ENCODE measurements around the gene FBXO21. TPM values are rescaled to one million over a fixed set of nuclear protein-coding genes. Genes with fewer than 3 reads are reported as not detected.
A peak's percentile ranks its signal among the peaks of the same experiment; 100 is the strongest.

Gene FBXO21
- total RNA-seq, 1 experiment from 2014 or later, result 57.5 TPM

DNA sequence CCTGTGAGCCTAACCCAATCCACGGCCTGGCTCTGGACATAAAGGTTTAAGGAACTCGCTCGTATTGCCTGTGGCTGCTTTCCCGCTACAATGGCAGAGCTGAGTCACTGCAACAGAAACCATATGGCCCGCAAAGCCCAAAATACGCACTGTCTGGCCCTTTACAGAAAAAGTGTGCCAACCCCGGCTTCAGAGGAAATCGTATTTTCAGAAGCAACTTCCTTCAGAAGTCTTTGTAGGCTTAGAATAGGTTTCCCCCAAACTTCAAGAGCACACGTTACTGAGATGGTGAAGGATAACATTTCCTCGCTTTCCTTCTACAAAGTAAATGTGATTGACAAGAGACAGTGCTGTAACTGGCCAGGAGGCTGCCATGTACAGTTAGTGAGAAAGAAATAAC, 56.2 kb downstream of the FBXO21 start:
- CTCF ChIA-PET, result no interaction called here
- intact Hi-C loops (cut with micrococcal nuclease; ENCODE audit: unreplicated experiment), result loop anchor here (10.0 kb wide), 1 partner anchor 429 kb away; no protein-coding TSS in a partner anchor
- Mint-ChIP-seq H3K4me3 (ENCODE audit: low read depth, unreplicated experiment) (no peak overlapping the region), H3K27ac (ENCODE audit: unreplicated experiment) (no peak overlapping the region), H3K27me3 (ENCODE audit: unreplicated experiment) (no peaks in the 10 kb centered on the region), H3K9me3 (ENCODE audit: low read depth, unreplicated experiment) (no peaks in the 10 kb centered on the region), H3K36me3 (ENCODE audit: insufficient read depth, unreplicated experiment) (peaks cover 3% of the 10 kb centered on the region), H3K4me1 (ENCODE audit: low read depth, unreplicated experiment) (no peaks in the 10 kb centered on the region)
- TF ChIP-seq, protein P1, sequence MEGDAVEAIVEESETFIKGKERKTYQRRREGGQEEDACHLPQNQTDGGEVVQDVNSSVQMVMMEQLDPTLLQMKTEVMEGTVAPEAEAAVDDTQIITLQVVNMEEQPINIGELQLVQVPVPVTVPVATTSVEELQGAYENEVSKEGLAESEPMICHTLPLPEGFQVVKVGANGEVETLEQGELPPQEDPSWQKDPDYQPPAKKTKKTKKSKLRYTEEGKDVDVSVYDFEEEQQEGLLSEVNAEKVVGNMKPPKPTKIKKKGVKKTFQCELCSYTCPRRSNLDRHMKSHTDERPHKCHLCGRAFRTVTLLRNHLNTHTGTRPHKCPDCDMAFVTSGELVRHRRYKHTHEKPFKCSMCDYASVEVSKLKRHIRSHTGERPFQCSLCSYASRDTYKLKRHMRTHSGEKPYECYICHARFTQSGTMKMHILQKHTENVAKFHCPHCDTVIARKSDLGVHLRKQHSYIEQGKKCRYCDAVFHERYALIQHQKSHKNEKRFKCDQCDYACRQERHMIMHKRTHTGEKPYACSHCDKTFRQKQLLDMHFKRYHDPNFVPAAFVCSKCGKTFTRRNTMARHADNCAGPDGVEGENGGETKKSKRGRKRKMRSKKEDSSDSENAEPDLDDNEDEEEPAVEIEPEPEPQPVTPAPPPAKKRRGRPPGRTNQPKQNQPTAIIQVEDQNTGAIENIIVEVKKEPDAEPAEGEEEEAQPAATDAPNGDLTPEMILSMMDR (IDR thresholded peaks at IDR 0.05; ENCODE audit: unreplicated experiment), result no peak
- DNase-seq, result no peak
- BruUV-seq (replicated peaks), result no TSS peak

DNA sequence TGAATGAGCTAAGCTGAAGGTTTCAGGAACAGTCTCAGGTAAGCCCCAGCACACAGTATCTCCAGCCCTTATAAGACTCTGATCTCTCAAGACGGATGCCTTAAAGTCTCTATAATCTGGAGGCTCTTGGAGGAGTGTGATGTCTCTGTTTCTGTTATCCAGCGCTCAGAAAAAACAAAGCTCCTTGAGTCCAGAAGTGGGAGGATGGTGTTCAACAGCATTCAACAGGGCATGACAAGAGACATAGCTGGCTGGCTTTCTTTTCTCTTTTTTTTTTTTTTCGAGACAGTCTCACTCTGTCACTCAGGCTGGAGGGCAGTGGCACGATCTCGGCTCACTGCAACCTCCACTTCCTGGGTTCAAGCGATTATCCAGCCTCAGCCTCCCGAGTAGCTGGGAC, 59.5 kb downstream of the FBXO21 start:
- no peak overlapping the region for H3K4me3 Mint-ChIP-seq (ENCODE audit: low read depth, unreplicated experiment)
- DNase-seq, result no peak
- TF ChIP-seq, protein P1 (IDR thresholded peaks at IDR 0.05; ENCODE audit: unreplicated experiment), result no peak
- peaks cover 2% of the 10 kb centered on the region for H3K4me1 Mint-ChIP-seq (ENCODE audit: low read depth, unreplicated experiment)
- H3K9me3 Mint-ChIP-seq (ENCODE audit: low read depth, unreplicated experiment), result peaks cover 6% of the 10 kb centered on the region
- H3K27me3 Mint-ChIP-seq (ENCODE audit: unreplicated experiment), result no peaks in the 10 kb centered on the region
- intact Hi-C loops (cut with micrococcal nuclease; ENCODE audit: unreplicated experiment), result loop anchor here (10.0 kb wide), 1 partner anchor 426 kb away; no protein-coding TSS in a partner anchor
- CTCF ChIA-PET, result interaction anchor here (0.5 to 2.0 kb wide), 5 partner anchors 12 to 1022 kb away, joined by 3 to 8 read pairs (median 3); no protein-coding TSS in a partner anchor
- no peak overlapping the region for H3K27ac Mint-ChIP-seq (ENCODE audit: unreplicated experiment)
- BruUV-seq (replicated peaks), result no TSS peak
- H3K36me3 Mint-ChIP-seq (ENCODE audit: insufficient read depth, unreplicated experiment), result no peaks in the 10 kb centered on the region

DNA sequence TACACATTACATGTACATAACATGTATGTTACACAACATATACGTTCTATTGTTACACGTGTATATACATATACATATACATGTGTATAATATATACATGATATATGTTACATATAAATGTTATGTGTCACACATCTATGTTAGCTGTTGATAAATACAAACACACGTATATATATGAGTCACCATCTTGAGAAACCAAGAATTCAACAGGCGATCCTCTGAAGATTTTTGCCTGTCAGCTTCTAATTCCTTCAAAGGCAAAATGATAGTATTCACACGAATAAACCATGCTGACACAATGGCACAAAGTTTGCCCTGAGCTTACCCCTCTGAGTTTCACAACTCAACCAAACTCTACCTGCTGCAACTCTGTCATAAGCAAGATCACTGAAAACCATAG, 60.9 kb downstream of the FBXO21 start:
- intact Hi-C loops (cut with micrococcal nuclease; ENCODE audit: unreplicated experiment), result no loop called here
- no peak overlapping the region for H3K27ac Mint-ChIP-seq (ENCODE audit: unreplicated experiment)
- DNase-seq, result no peak
- no TSS peak for BruUV-seq (replicated peaks)
- TF ChIP-seq, protein P1 (IDR thresholded peaks at IDR 0.05; ENCODE audit: unreplicated experiment), result no peak
- H3K9me3 Mint-ChIP-seq (ENCODE audit: low read depth, unreplicated experiment), result peaks cover 6% of the 10 kb centered on the region
- H3K4me1 Mint-ChIP-seq (ENCODE audit: low read depth, unreplicated experiment), result peaks cover 16% of the 10 kb centered on the region
- CTCF ChIA-PET, result interaction anchor here (0.6 to 2.0 kb wide), 4 partner anchors 13 to 949 kb away, joined by 3 to 8 read pairs (median 4); no protein-coding TSS in a partner anchor
- H3K36me3 Mint-ChIP-seq (ENCODE audit: insufficient read depth, unreplicated experiment), result no peaks in the 10 kb centered on the region
- no peaks in the 10 kb centered on the region for H3K27me3 Mint-ChIP-seq (ENCODE audit: unreplicated experiment)
- H3K4me3 Mint-ChIP-seq (ENCODE audit: low read depth, unreplicated experiment), result no peak overlapping the region

DNA sequence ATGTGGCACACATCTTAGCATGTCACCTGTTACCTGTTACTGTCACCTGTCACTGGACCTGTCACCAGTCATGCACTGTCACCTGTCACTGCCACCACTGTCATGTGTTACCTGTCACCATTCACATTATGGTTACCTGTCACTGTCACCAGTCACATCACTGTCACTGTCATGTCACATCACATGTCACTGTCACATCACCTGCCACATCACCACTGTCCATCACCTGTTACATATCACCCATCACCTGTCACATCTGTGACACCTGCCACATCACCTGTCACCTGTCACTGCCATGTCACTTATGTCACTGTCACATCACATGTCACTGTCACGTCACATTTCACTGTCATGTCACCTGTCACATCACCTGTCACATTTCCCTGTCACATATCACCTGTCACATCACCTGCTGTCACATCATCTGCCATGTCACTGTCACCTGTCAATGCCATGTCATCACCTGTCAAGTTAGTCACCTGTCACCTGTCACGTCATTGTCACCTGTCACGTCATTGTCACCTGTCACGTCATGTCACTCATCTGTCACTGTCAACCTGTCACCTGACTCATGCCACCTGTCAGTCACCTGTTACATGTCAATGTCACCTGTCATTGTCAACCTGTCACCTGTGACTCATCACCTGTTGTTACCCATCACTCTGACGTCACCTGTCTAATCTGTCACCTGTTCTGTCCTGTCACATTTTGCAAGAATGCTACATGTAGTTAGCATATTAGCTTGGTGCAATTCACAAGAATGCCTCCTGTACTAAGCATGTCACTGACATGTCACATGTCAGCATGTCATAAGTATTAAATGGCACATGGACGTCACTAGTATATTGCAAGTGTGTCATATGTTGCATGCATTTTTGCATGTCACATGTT, 62.1 kb downstream of the FBXO21 start:
- no TSS peak for BruUV-seq (replicated peaks)
- Mint-ChIP-seq H3K27me3 (ENCODE audit: unreplicated experiment) (no peaks in the 10 kb centered on the region), H3K27ac (ENCODE audit: unreplicated experiment) (peak overlapping the region; percentile 21), H3K36me3 (ENCODE audit: insufficient read depth, unreplicated experiment) (peaks cover 3% of the 10 kb centered on the region), H3K4me1 (ENCODE audit: low read depth, unreplicated experiment) (peaks cover 23% of the 10 kb centered on the region), H3K4me3 (ENCODE audit: low read depth, unreplicated experiment) (no peak overlapping the region), H3K9me3 (ENCODE audit: low read depth, unreplicated experiment) (peaks cover 6% of the 10 kb centered on the region)
- intact Hi-C loops (cut with micrococcal nuclease; ENCODE audit: unreplicated experiment), result no loop called here
- CTCF ChIA-PET, result no interaction called here
- TF ChIP-seq, protein P1 (IDR thresholded peaks at IDR 0.05; ENCODE audit: unreplicated experiment), result no peak
- DNase-seq, result no peak
